PFSK-1 (cell line): ENCODE data around the gene WDR7.

Experiments used
- FOXP2 ChIP-seq: optimal IDR thresholded peaks from 2 replicates; pipeline ENCODE3; 2011; ENCODE audit warnings: borderline replicate concordance, control low read depth, inconsistent platforms; ENCODE audit not compliant: insufficient read depth; ENCODE audit errors: extremely low read length, extremely low read depth
- POLR2AphosphoS5 ChIP-seq: IDR thresholded peaks from 2 replicates; pipeline ENCODE4 v1.6.1; 2012; ENCODE audit warnings: low read depth, mild to moderate bottlenecking, control low read depth, low read length, moderate library complexity
- SIN3A ChIP-seq: IDR thresholded peaks from 2 replicates; pipeline ENCODE4 v1.6.1; 2012; ENCODE audit warnings: mild to moderate bottlenecking, low read length, moderate library complexity, borderline replicate concordance; ENCODE audit not compliant: insufficient read depth
- TAF1 ChIP-seq: IDR thresholded peaks from 2 replicates; pipeline ENCODE4 v1.6.1; 2012; ENCODE audit warnings: low read length, control low read depth, borderline replicate concordance; ENCODE audit not compliant: insufficient read depth
- TF ChIP-seq, protein P1 (sequence below), 2 experiments: IDR thresholded peaks; 2 replicates each; pipeline versions ENCODE4 v1.6.1 to v1.8.0; 2011 to 2012; ENCODE audit warnings: low read depth in 2 of 2, low read length in 2 of 2, control low read depth in 1 of 2, inconsistent platforms in 1 of 2, mild to moderate bottlenecking in 1 of 2, moderate library complexity in 1 of 2; ENCODE audit not compliant: insufficient read depth in 1 of 2

The WDR7 gene

GRCh38 chr18:56803051-56803450 lies 151.9 kb downstream of the WDR7 start:
- TF ChIP-seq SIN3A (no peak), FOXP2 (no peak), TAF1 (no peak), POLR2AphosphoS5 (no peak)
- TF ChIP-seq, protein P1, sequence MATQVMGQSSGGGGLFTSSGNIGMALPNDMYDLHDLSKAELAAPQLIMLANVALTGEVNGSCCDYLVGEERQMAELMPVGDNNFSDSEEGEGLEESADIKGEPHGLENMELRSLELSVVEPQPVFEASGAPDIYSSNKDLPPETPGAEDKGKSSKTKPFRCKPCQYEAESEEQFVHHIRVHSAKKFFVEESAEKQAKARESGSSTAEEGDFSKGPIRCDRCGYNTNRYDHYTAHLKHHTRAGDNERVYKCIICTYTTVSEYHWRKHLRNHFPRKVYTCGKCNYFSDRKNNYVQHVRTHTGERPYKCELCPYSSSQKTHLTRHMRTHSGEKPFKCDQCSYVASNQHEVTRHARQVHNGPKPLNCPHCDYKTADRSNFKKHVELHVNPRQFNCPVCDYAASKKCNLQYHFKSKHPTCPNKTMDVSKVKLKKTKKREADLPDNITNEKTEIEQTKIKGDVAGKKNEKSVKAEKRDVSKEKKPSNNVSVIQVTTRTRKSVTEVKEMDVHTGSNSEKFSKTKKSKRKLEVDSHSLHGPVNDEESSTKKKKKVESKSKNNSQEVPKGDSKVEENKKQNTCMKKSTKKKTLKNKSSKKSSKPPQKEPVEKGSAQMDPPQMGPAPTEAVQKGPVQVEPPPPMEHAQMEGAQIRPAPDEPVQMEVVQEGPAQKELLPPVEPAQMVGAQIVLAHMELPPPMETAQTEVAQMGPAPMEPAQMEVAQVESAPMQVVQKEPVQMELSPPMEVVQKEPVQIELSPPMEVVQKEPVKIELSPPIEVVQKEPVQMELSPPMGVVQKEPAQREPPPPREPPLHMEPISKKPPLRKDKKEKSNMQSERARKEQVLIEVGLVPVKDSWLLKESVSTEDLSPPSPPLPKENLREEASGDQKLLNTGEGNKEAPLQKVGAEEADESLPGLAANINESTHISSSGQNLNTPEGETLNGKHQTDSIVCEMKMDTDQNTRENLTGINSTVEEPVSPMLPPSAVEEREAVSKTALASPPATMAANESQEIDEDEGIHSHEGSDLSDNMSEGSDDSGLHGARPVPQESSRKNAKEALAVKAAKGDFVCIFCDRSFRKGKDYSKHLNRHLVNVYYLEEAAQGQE (IDR thresholded peaks at IDR 0.05; ENCODE audit: insufficient read depth in 1 of 2, low read depth in 2 of 2, low read length in 2 of 2): no peak

DNA sequence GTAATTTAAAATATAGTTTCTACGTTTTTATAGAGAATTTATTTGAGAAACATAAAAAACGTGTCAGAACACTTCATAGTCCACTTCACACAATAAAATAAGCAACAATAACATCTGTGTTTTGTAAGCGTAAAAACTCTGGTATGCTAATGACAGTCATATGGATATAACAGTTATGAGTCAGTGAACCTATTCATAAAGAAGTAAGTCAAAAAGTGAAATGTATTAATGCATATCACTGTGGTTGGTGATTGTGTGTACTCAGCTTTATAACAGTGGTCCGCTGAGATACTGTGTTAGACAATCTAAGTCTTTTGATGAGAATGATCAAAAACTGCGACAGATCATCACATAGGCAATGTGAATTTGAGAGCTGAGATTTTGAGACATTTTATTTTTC lies 153.2 kb downstream of the WDR7 start:
- TF ChIP-seq FOXP2 (no peak), SIN3A (no peak), POLR2AphosphoS5 (no peak), TAF1 (no peak)
- TF ChIP-seq, protein P1 (IDR thresholded peaks at IDR 0.05; ENCODE audit: insufficient read depth in 1 of 2, low read depth in 2 of 2, low read length in 2 of 2): no peak

DNA sequence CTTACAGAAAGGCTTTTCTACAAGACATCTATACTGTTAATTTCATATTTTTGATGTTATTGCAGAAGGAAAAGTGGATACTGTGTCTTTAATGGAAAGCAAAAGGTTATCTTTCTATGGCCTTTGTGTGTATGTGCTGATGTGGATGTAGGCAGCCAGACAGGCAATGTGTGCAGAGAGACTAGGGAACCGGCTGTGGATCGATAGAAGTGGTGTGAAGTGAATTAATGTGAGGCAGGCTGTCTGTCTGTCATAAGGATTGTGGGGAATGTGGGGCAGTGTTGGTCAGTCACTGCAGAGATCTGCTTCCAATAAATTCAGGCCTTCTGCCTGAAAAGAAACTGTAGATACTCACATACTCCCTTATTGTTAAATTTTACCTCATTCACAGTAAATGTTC lies 156.7 kb downstream of the WDR7 start:
- TF ChIP-seq SIN3A (no peak), TAF1 (no peak), POLR2AphosphoS5 (no peak), FOXP2 (no peak)
- TF ChIP-seq, protein P1 (IDR thresholded peaks at IDR 0.05; ENCODE audit: insufficient read depth in 1 of 2, low read depth in 2 of 2, low read length in 2 of 2): no peak

GRCh38 chr18:56812674-56813073 lies 161.5 kb downstream of the WDR7 start:
- TF ChIP-seq FOXP2 (no peak), TAF1 (no peak), POLR2AphosphoS5 (no peak), SIN3A (no peak)
- TF ChIP-seq, protein P1 (IDR thresholded peaks at IDR 0.05; ENCODE audit: insufficient read depth in 1 of 2, low read depth in 2 of 2, low read length in 2 of 2): no peak

DNA sequence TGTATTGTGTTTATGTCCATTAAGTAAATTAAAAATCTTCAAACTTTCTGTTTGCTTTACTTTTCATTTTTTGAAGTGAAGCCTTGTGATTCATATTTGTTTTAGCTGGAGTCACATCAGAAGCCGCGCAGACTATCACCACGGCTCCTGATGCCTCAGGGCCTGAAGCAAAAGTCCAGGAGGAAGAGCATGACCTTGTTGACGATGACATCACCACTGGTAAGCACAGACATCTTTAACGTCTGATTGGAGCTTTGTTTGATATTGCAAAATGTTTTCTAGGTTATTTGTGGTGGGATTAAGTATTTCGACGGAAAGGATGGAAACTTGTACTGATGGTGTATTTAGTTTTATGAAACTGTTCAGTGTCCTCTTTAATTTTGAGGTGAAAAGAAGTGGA lies 164.8 kb downstream of the WDR7 start:
- no peak for TF ChIP-seq SIN3A
- peak; percentile 81 for TF ChIP-seq FOXP2
- TF ChIP-seq TAF1: no peak
- TF ChIP-seq, protein P1 (IDR thresholded peaks at IDR 0.05; ENCODE audit: insufficient read depth in 1 of 2, low read depth in 2 of 2, low read length in 2 of 2): no peak
- TF ChIP-seq POLR2AphosphoS5: no peak
